Measurements from ENCODE around the gene TRMT10B.
"Not testable (repeated sequence)": the region's sequence is repeated elsewhere in the genome, so short reads cannot be mapped to it uniquely, and the experiment has no call there.

The TRMT10B gene

DNA sequence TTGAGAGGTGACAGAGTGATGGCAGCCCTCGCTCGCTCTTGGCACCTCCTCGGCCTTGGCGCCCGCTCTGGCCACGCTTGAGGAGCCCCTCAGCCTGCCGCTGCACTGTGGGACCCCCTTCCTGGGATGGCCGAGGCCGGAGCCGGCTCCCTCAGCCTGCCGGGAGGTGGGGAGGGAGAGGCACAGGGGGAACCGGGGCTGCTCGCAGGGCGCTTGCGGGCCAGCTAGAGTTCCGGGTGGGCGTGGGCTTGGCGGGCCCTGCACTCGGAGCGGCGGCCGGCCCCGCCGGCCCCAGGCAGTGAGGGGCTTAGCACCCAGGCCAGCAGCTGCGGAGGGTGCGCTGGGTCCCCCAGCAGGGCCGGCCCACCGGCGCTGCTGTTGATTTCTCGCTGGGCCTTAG lies 1.9 kb upstream of the TRMT10B start:
- DNase-seq (ENCODE audit: low read depth in 2 of 2) = not testable (repeated sequence)

DNA sequence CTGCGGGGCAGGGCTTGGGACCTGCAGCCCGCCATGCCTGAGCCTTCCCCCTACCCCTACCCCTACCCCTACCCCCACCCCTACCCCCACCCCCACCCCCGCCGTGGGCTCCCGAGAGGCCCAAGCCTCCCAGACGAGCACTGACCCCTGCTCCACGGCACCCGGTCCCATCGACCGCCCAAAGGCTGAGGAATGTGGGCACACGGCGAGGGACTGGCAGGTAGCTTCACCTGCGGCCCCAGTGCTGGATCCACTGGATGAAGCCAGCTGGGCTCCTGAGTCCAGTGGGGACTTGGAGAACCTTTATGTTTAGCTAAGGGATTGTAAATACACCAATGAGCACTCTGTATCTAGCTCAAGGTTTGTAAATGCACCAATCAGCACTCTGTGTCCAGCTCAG lies 1.5 kb upstream of the TRMT10B start:
- DNase-seq (ENCODE audit: low read depth in 2 of 2) = not testable (repeated sequence)

DNA sequence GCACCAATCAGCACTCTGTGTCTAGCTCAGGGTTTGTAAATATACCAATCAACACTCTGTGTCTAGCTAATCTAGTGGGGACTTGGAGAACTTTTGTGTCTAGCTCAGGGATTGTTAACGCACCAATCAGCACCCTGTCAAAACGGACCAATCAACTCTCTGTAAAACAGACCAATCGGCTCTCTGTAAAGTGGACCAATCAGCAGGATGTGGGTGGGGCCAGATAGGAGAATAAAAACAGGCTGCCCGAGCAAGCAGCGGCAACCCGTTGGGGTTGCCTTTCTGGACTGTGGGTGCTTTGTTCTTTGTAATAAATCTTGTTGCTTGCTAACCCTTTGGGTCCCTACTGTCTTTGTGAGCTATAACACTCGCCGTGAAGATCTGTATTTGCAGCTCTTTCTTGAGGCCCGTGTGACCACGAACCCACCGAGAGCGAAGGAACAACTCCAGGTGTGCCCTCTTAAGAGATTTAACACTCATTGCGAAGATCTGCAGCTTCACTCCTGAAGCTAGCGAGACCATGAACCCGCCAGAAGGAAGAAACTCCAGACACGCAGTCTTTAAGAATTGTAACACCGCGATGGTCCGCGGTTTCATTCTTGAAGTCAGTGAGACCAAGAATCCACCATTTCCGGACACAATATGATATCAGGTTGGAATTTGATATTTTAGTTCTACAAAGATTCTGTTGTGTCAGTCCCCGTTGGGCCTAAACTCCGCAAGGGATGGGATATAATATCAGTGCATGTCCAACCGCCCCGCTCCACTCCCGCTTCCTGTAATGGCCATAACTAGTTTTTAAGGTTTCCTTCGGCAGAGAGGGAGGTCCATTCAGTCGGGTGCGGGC lies 740 bp upstream of the TRMT10B start:
- peak in 1 of 2 donors; percentile 15 for DNase-seq (ENCODE audit: low read depth in 2 of 2)

DNA sequence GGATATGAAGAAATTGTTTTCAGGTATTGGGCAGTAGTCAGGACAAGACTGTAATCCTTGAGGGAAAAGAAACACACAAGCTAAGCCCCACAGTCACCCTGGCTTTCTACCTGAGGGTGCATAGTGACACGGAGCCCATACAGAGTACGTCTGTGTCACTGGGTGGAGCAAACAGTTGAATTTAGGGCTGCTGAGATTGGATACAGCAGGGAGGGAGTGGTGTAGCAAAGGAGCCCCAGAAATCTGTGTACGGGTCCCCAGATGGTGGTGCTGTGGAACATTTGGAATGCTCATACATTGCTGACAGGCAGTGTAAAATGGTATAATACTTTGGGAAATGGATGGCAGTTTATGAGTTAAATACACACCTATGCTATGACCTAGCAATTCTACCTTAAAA lies 5.1 kb downstream of the TRMT10B start:
- DNase-seq (ENCODE audit: low read depth in 2 of 2) = no peak

DNA sequence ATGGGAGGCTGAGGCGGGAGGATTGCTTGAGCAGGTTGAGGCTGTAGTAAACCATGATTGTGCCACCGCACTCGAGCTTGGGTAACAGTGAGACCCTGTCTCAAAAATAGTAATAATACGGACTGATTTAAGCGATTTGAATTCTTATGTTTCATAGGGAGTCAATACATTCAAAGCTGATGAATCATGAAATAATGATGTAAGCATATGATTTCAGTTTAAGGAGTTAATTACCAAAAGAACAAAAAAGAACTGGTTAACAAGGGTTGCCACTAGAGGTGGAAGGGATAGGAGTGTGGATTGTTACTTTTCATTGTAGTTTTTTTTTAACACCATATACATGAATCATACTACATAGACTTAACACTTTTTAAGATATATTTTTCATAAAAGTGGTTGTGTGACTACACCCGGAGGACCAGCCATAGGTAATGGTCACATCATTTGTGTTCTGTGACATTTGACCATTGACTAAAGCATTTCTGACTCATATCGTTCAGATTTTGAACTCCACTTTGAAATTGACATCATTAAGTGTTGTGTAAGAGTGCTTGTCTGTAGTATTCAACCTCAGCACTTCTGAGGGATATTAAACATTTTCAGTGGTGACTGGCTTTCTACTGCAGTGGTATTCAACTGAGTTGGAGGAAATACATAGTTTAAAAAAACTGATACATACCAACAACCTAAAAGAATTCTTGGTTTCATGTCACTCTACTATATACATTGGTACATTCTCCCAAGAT lies 7.0 kb downstream of the TRMT10B start:
- no peak for DNase-seq (ENCODE audit: low read depth in 2 of 2)

DNA sequence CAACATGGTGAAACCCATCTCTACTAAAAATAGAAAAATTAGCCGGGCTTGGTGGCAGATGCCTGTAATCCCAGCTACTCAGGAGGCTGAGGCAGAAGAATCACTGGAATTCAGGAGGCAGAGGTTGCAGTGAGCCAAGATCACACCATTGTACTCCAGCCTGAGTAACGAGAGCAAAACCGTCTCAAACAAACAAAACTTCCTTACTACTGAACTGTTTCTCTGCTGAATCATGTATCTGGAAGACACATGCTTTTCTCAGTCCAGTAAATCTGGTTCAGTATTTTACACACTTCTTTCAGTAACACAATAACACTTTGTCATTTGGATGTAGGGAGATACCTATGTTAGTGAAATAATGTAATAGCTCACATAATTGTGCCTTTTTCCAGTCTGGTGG lies 7.9 kb downstream of the TRMT10B start:
- DNase-seq (ENCODE audit: low read depth in 2 of 2) = no peak

DNA sequence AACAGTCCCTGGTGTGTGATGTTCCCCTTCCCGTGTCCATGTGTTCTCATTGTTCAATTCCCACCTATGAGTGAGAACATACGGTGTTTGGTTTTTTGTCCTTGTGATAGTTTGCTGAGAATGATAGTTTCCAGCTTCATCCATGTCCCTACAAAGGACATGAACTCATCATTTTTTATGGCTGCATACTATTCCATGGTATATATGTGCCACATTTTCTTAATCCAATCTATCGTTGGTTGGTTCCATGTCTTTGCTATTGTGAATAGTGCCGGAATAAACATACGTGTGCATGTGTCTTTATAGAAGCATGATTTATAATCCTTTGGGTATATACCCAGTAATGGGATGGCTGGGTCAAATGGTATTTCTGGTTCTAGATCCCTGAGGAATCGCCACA lies 11.7 kb downstream of the TRMT10B start:
- DNase-seq (ENCODE audit: low read depth in 2 of 2) = not testable (repeated sequence)

DNA sequence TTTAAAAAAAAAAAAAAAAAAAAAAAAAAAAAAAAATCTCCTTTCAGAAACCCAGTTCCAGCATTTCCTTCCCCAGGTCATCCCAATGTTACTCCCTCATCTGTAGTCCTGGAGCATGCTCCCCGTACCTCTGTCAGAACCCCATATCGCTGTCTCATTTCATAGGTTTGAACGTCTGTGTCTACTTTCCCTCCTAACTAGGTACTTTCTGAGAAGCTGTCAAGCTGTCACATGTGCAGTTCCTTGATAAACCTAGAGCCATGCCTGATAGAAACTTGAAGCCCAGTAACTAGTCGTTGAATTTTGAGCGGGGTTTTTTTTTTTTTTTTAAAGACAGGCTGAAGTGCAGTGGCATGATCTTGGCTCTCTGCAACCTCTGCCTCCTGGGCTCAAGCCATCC lies 15.7 kb downstream of the TRMT10B start:
- no peak for DNase-seq (ENCODE audit: low read depth in 2 of 2)

DNA sequence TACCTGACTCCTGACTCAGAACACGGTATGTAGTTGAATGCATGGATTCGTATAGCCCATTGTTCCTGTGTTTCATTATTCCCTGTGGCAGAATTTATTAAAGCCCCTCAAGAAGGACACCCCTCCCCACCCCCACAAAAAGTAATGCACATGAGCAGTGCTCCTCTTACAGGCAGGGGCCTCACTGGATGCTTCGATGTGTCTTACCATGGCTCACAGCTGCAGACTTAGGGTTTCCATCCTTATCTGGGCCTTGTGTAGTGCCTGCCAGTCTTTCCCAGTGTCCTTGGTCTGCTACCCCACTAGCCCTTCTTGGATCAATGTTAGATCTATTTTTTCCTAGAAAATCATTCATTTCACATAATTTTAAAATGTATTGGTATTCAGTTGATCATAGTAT lies 16.4 kb downstream of the TRMT10B start:
- DNase-seq (ENCODE audit: low read depth in 2 of 2) = no peak

DNA sequence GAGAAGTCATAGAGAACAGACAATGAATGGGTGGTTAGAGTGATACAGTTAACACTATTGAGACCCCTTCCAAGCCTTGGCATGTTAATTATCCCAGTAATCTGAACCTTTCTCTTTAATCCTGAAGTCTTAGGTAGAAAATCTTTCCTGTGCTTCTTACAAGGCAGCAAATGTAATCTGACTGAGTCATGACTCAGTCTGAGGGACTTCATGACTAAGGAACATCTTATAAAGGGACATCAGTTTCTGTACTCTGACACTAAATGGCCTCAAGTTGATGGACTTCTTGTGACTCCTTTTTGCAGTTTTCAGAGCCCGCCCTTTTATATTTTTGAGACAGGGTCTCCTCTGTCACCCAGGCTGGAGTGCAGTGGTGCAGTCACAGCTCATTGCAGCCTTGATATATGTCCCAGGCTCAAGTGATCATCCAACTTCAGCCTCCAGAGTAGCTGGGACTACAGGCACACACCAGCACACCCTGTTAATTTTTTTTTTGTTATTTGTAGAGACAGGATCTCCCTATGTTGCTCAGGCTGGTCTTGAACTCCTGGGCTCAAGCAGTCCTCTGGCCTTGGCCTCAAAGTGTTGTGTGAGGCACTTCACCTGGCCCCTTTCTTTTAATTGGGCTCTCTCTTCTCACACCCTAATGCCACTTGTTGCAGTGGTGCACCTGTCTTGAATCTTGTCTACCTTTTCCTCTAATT lies 21.8 kb downstream of the TRMT10B start:
- no peak for DNase-seq (ENCODE audit: low read depth in 2 of 2)

DNA sequence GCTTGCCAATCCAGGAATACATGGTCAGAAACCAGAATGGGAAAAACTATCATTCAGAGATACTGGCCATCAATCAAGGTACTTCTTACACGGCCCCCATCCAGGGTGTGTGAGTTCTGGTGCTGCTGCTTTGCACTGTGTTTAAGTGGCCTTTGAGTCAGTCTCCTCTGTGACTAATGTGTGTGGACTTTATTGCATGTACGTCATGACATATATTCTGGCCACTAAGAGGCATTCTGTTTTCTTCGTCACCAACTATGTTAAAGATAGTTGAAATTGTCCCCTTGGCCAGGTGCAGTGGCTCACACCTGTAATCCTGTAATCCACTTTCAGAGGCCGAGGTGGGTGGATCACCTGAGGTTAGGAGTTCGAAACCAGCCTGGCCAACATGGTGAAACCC lies 22.7 kb downstream of the TRMT10B start:
- DNase-seq (ENCODE audit: low read depth in 2 of 2) = no peak

DNA sequence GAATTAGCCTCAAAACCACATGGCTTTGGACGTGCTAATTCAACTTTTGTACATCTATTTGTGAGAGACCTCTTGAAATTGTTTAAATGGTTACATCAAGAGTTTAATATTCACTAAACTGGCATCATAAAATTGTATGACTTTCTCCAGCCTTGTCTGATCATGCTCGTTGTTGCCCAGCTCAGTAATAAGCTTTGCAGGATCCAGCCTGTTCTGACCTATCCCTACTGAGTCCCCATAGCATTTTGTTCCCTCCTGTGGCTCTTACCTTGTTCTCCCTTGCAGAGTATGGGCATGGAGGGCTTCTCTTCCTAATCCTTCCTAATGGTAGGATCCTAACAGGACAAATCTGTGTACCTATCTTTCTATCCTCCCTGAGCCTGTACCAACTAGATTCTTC lies 24.9 kb downstream of the TRMT10B start:
- no peak for DNase-seq (ENCODE audit: low read depth in 2 of 2)

DNA sequence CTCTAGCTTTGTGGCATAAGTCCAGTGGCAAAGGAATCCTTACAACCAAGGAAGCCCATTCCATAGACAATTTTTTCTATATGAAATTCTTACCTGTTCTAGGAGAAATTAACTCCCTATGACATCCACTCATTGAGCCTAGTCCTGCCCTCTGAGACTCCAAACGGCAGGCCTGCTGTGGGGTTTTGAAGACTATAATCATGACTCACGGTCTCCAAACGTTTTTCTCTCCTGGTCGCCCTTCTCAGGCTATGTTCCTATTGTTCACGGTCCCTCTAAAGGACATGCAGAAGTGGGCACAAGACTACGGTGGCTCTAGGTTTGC lies 30.6 kb downstream of the TRMT10B start:
- DNase-seq (ENCODE audit: low read depth in 2 of 2) = no peak

DNA sequence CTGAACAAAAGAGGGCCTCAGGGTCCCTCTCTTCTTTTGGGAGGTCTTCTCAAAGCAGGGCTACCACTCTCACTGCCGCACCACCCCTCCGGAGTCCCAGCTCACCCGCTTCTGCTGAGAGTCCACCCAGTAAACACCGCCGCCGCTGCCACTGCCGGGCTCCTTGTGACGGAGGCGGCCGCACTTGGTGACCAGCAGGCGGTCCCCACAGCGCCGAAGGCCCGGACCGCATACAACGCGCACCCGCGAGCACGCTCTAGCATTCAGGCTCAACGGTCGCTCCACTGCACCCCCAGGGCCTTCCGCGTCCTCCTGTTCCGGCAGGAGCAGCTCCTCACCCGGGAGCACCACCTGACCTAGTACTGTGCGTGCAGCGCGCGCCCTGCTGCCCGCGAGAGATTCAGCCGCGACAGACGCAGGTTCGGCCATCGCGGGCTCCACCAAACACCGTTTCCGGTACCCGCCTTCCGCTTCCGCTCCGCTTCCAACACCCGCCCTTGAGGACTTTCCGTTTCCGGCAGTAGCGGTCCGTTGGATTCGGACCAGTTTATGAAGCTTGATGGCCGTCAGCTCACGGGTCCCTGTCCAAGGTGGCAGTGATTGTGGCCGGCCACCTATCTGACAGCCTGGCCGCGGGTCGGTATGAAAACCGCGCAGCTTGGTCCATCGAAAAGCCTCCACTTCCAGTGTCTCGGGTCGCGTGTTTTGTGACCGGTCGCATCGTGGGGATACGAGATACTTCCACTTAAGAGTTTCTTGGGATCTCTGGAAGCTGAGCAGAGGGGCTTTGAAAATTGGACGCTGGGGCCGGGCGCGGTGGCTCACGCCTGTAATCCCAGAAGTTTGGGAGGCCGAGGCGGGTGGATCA lies 31.2 kb downstream of the TRMT10B start, which contains the start of gene EXOSC3:
Gene EXOSC3, minus strand, starts transcription at position 449 of the 868 bp plus-strand sequence. Its CDS starts 20 bp downstream, at position 429.
- DNase-seq (ENCODE audit: low read depth in 2 of 2) = peak; percentile 83

DNA sequence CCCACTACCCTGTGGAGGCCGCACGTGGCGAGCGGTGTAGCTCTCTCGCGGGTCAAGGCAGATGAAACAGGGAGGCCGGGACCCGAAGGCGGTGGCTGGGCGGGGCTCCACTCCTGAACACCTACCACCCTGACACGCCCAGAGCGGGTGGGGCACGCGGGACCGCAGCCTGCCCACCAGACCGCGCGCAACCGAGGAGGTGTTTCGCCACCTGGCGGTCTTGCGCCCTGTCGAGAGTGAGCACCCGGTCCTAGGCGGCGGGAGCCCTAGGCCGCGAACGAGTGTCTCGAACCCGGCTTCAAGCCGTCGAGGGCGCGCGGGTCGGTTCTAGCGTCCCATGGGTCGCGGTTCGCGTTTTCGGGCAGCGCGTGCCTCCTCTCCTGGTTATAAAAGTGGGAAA lies 33.5 kb downstream of the TRMT10B start:
- no peak for DNase-seq (ENCODE audit: low read depth in 2 of 2)

DNA sequence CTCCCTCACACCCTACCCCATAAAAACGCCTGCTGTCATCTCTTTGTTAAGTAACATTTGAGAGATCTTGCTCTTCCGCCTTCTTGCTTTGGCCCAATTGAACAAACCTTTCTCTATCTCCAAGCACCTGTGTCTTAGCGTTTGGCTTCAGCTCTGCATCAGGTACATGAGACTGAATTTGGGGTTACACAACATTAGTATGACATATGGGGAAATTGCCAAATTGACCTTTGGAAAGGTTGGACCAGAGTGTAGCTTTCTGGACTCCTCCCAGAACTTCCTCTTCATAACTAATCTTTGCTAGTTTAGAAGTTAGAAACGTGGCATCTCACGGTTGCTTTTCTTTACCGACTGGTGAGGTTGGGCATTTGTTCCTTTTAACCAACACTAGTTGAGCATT lies 34.7 kb downstream of the TRMT10B start:
- DNase-seq (ENCODE audit: low read depth in 2 of 2) = no peak

DNA sequence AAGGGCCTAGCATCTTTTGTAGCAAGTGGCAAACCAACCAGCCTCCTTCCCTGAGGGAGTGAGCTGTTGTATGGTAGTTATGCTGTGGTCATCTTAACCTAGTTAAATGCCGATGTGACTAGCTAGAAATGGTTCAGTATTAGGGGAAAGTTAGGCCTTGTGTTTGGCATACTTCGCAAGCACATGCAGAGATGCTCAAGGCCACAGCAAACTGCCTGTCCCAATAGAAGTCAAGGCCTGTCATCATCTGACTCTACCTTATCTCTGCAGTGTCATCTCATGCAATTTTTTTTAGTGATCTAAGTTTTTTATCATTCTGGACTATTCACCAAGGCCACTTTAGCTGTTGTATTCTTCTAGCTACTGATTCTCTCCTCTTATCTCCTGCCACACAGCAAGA lies 36.5 kb downstream of the TRMT10B start:
- DNase-seq (ENCODE audit: low read depth in 2 of 2) = no peak

DNA sequence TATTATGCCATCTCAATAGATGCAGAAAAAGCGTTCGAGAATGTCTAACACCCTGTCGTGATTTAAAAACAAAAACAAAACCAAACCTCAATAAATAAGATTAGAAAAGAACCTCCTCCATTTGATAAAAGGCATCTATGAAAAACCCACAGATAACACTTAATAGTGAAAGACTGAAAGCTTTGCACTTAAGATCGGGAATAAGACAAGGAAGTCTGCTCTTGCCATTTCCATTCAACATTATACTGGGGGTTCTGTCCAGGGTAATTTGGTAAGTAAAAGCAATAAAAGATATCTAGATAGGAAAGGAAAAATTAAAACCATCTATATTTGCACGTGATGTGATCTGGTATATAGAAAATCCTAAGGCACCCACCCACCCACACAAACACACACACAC lies 38.5 kb downstream of the TRMT10B start:
- no peak for DNase-seq (ENCODE audit: low read depth in 2 of 2)

DNA sequence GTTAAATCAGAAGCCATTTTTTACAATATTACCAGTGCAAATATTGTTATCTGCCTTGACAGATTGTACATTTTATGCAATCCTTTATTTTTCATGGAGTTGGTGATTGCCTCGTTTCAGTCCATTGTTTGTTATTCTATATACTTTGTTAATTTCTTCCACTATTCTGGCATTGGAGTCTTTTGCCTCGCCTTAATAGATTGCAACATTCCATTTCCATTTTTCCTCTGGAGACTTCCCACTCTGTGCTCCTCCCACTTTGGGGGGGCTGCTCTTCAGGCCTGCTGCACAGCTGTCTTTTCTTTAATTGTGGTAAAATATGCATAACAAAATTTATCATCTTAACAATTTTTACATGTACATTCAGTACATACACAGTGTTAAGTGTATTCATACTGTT lies 42.6 kb downstream of the TRMT10B start:
- DNase-seq (ENCODE audit: low read depth in 2 of 2) = no peak

DNA sequence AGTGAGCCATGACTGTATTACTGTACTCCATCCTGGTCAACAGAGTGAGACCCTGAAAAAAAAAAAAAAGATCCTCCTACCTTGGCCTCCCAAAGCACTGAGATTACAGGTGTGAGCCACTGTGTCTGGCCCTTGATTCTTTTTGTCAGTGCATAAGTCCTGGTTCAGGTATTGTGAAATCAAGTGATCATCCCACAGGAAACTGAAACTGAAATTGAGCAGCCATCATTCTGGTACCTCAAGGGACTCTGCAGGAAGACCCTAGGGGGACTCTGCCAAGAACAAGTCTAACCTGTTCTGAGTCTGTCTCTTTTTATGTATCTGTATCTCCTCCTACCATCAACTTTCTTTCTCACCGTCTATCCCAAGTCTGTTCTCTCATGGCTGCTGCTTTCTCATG lies 45.1 kb downstream of the TRMT10B start:
- no peak for DNase-seq (ENCODE audit: low read depth in 2 of 2)

DNA sequence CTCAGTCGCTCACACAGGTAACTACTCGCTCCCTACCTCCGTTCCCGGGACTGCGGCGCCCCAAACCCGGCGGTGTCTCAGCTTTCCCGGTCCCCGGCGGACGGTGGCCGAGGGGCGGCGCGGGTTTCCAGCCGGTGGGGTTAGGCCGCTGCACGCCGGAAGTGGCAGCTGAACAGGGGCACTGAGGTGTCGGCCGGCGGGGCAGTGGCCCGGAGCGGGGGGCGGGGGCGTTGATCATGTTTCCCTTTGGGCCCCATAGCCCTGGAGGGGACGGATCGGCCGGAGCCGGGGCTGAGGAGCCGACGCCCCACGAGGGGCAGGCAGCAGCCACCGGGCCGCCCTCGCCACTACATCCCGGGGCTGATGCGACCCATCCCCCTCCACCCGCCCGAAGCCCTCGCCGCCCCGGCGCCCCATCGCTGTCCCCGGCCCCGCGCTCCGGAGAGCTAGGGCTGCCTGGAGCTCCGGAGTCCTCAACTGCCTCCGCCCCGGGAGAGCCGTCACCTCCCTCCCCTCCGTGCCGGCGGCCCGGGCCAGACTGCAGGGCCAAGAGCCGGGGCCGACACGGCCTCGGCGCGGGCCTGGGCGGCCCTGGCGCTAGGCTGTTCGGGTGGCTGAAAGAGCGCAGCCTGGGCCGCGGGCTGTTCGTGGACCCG lies 47.2 kb downstream of the TRMT10B start, which contains the start of gene DCAF10:
Gene DCAF10, plus strand, starts transcription at position 167 of the 656 bp plus-strand sequence. Its CDS starts 70 bp downstream, at position 237.
- peak; percentile 76 to 84 for DNase-seq (ENCODE audit: low read depth in 2 of 2)
